Neural cell (in vitro differentiated cells): ENCODE results near the gene BCKDK. TPM values are rescaled to one million over a fixed set of nuclear protein-coding genes. Genes with fewer than 3 reads are reported as not detected.

Experiments
- H2AFZ ChIP-seq: fragments of 200-600, 300-800 bp; sonication (generic), shearing (Covaris generic); 2 replicates; pipeline ENCODE4 v1.6.0; 2014; ENCODE audit warnings: low read depth, mild to moderate bottlenecking, antibody characterized with exemption, low read length, moderate library complexity
- H3F3A ChIP-seq: fragments of 200-600 bp; shearing (Covaris generic); 2 replicates; pipeline ENCODE4 v1.6.1; 2016; ENCODE audit warnings: mild to moderate bottlenecking, moderate library complexity, mixed read lengths, antibody characterized with exemption, low read length; ENCODE audit not compliant: insufficient read depth, poor library complexity, severe bottlenecking
- H3K27ac ChIP-seq: fragments of 200-600, 300-800 bp; sonication (generic), shearing (Covaris generic); 2 replicates; pipeline ENCODE4 v1.5.1; 2014; ENCODE audit warnings: mild to moderate bottlenecking, low read length, moderate library complexity
- H3K27me3 ChIP-seq: fragments of 300-800, 200-600 bp; sonication (generic), shearing (Covaris generic); 2 replicates; pipeline ENCODE4 v1.6.0; 2014; ENCODE audit warnings: mild to moderate bottlenecking, low read depth, low read length, moderate library complexity; ENCODE audit not compliant: insufficient read depth
- H3K36me3 ChIP-seq: fragments of 300-800, 200-600 bp; sonication (generic), shearing (Covaris generic); 2 replicates; pipeline ENCODE4 v1.5.1; 2014; ENCODE audit warnings: mild to moderate bottlenecking, antibody characterized with exemption, low read length, moderate library complexity; ENCODE audit not compliant: insufficient read depth
- H3K4me2 ChIP-seq: fragments of 300-800, 200-600 bp; sonication (generic), shearing (Covaris generic); 2 replicates; pipeline ENCODE4 v1.6.0; 2014; ENCODE audit warnings: mild to moderate bottlenecking, low read length
- H3K4me3 ChIP-seq: fragments of 300-800, 200-600 bp; sonication (generic), shearing (Covaris generic); 2 replicates; pipeline ENCODE4 v1.5.1; 2014; ENCODE audit warnings: mild to moderate bottlenecking, low read length, moderate library complexity
- H3K79me2 ChIP-seq: fragments of 200-600 bp; shearing (Covaris generic); replicated peaks from 2 replicates; pipeline ENCODE4 v1.6.0; 2014; ENCODE audit warnings: mild to moderate bottlenecking, low read length, moderate library complexity; ENCODE audit not compliant: insufficient read depth
- H3K9ac ChIP-seq: fragments of 300-800, 200-600 bp; sonication (generic), shearing (Covaris generic); 2 replicates; pipeline ENCODE4 v1.6.1; 2016; ENCODE audit warnings: mild to moderate bottlenecking, low read length, mixed read lengths
- H3K9me2 ChIP-seq: fragments of 200-600 bp; shearing (Covaris generic); 2 replicates; pipeline ENCODE4 v1.6.1; 2016; ENCODE audit warnings: mild to moderate bottlenecking, low read length, mixed read lengths; ENCODE audit not compliant: insufficient read depth
- H3K9me3 ChIP-seq: fragments of 200-600, 300-800 bp; sonication (generic), shearing (Covaris generic); 2 replicates; pipeline ENCODE4 v1.6.1; 2016; ENCODE audit warnings: mild to moderate bottlenecking, mixed run types, low read length, moderate library complexity, mixed read lengths
- H4K20me1 ChIP-seq: fragments of 200-600 bp; shearing (Covaris generic); 2 replicates; pipeline ENCODE4 v1.6.1; 2016; ENCODE audit warnings: mild to moderate bottlenecking, mixed run types; ENCODE audit not compliant: insufficient read depth
- CTCF ChIP-seq: fragments of 450-650 bp; IDR thresholded peaks from 2 replicates; pipeline ENCODE4 v1.5.1; 2014; ENCODE audit warnings: antibody characterized with exemption, mild to moderate bottlenecking, moderate library complexity; ENCODE audit not compliant: poor library complexity, severe bottlenecking
- EP300 ChIP-seq: fragments of 450-650 bp; conservative IDR thresholded peaks from 2 replicates; pipeline ENCODE4 v1.6.1; 2014; ENCODE audit warnings: antibody characterized with exemption, mild to moderate bottlenecking, moderate library complexity; ENCODE audit not compliant: poor library complexity, severe bottlenecking
- EZH2 ChIP-seq: fragments of 200-600, 300-800 bp; shearing (Covaris generic), sonication (generic); IDR thresholded peaks from 2 replicates; pipeline ENCODE4 v1.6.1; 2014; ENCODE audit warnings: antibody characterized with exemption, low read length, borderline replicate concordance, mild to moderate bottlenecking; ENCODE audit not compliant: insufficient read depth, poor library complexity, severe bottlenecking
- MXI1 ChIP-seq: fragments of 450-650 bp; conservative IDR thresholded peaks from 2 replicates; pipeline ENCODE4 v1.6.1; 2014; ENCODE audit warnings: antibody characterized with exemption, mild to moderate bottlenecking; ENCODE audit not compliant: poor library complexity, severe bottlenecking
- POLR2AphosphoS5 ChIP-seq: IDR thresholded peaks from 2 replicates; pipeline ENCODE4 v1.6.1; 2012
- RAD21 ChIP-seq: fragments of 450-650 bp; conservative IDR thresholded peaks from 2 replicates; pipeline ENCODE4 v1.6.1; 2014; ENCODE audit warnings: antibody characterized with exemption, mild to moderate bottlenecking, moderate library complexity
- REST ChIP-seq: IDR thresholded peaks from 2 replicates; pipeline ENCODE4 v1.6.1; 2012; ENCODE audit warnings: borderline replicate concordance
- SMC3 ChIP-seq: fragments of 450-650 bp; conservative IDR thresholded peaks from 2 replicates; pipeline ENCODE4 v1.6.1; 2014; ENCODE audit warnings: antibody characterized with exemption, mild to moderate bottlenecking, moderate library complexity; ENCODE audit not compliant: poor library complexity
- TAF1 ChIP-seq: IDR thresholded peaks from 2 replicates; pipeline ENCODE4 v1.6.1; 2012; ENCODE audit warnings: low read depth
- polyA plus RNA-seq: library from polyadenylated mRNA; depleted of rRNA; stranded (reverse); fragments of >200 nt; gene quantifications from 2 replicates; pipeline ENCODE4 v1.2.3, GENCODE V29; 2014

BCKDK gene
- polyA plus RNA-seq, 1 donor from 2014 or later = 26.8 TPM

DNA sequence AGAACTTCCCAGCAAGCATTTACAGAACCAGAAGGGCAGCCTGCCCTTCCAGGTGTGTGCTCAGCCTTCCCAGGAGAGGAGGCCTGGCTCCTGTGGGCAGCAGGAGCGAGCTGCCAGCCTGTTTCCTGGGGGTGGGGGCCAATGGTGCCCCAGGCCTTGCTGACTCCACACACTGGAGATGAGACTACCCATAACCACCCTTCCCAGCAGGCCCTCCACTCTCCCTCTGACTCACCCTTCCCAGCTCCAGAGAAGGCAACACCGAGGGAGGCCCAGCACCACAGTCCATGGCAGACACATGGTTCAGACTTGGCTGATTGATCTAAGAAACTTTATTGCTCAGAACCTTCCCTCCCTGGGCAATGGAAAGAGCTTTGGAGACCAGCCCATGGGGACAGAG lies 17.6 kb upstream of the BCKDK start:
- H3K9ac ChIP-seq = no peak overlapping the region
- no peak overlapping the region for H3K4me3 ChIP-seq
- H3K36me3 ChIP-seq = no peaks in the 10 kb centered on the region
- no peak overlapping the region for H2AFZ ChIP-seq
- H3F3A ChIP-seq = no peaks in the 10 kb centered on the region
- no peaks in the 10 kb centered on the region for H4K20me1 ChIP-seq
- H3K27me3 ChIP-seq = no peaks in the 10 kb centered on the region
- H3K4me2 ChIP-seq = no peak overlapping the region
- H3K9me2 ChIP-seq = no peaks in the 10 kb centered on the region
- peaks cover 11% of the 10 kb centered on the region for H3K79me2 ChIP-seq
- H3K27ac ChIP-seq = no peak overlapping the region
- no peak for TF ChIP-seq RAD21
- TF ChIP-seq CTCF = no peak
- no peak for TF ChIP-seq SMC3
- TF ChIP-seq MXI1 = no peak
- no peak for TF ChIP-seq POLR2AphosphoS5
- TF ChIP-seq REST = no peak
- TF ChIP-seq EP300 = no peak
- no peak for TF ChIP-seq EZH2
- TF ChIP-seq TAF1 = no peak
- H3K9me3 ChIP-seq = no peaks in the 10 kb centered on the region

DNA sequence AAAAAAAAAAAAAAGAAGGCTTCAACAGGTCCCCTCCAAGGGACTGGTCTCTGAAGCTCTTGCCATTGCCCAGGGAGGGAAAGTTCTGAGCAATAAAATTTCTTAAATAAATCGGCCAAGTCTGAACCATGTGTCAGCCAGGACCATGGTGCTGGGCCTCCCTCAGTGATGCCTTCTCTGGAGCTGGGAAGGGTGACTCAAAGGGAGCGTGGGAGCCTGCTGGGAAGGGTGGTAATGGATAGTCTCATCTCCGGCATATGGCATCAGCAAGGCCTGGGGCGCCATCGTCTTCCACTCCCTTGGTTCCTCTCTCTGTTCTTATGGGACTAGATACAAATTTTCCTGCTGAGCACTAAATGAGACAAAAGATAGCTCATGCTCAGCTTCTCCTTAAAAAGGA lies 15.9 kb upstream of the BCKDK start:
- Histone ChIP-seq H3F3A (no peaks in the 10 kb centered on the region), H3K36me3 (no peaks in the 10 kb centered on the region), H3K27me3 (no peaks in the 10 kb centered on the region), H3K9ac (peak overlapping the region; percentile 91), H3K4me2 (no peak overlapping the region), H3K79me2 (peaks cover 11% of the 10 kb centered on the region), H2AFZ (no peak overlapping the region), H3K4me3 (peak overlapping the region; percentile 99), H4K20me1 (no peaks in the 10 kb centered on the region), H3K9me3 (no peaks in the 10 kb centered on the region), H3K9me2 (no peaks in the 10 kb centered on the region), H3K27ac (no peak overlapping the region)
- TF ChIP-seq POLR2AphosphoS5 (no peak), SMC3 (no peak), CTCF (no peak), RAD21 (no peak), EP300 (no peak), MXI1 (no peak), REST (no peak), EZH2 (no peak), TAF1 (no peak)
